OCI-LY7 (cell line): Measurements from ENCODE around the gene USP15. TPM values are rescaled to one million over a fixed set of nuclear protein-coding genes. Genes with fewer than 3 reads are reported as not detected.

Source experiments
- BruUV-seq: library from RNA; stranded (reverse); fragments of 400-500 nt; replicated peaks from 2 replicates; lab custom pipeline; 2021; lab: Mats Ljungman, UMichigan
- CTCF ChIA-PET: fragments of 300-600 bp; sonication (Branson Sonifier 250); formaldehyde crosslinking; loops from one replicate; lab custom pipeline; 2022; ENCODE audit warnings: antibody characterized with exemption; ENCODE audit not compliant: unreplicated experiment; lab: Charles Lee
- POLR2A ChIA-PET: fragments of 300-600 bp; sonication (Branson Sonifier 250); formaldehyde crosslinking; loops from one replicate; lab custom pipeline; 2022; ENCODE audit warnings: antibody characterized with exemption; lab: Charles Lee
- DNase-seq: peaks from one replicate; pipeline ENCODE4 v3.0.0-alpha.2; 2015; ENCODE audit warnings: low spot score
- H2AFZ ChIP-seq: fragments of 200-600 bp; sonication (generic), shearing (Covaris generic); 2 replicates; pipeline ENCODE4 v1.6.1; 2014; ENCODE audit warnings: mild to moderate bottlenecking, antibody characterized with exemption, low read length, moderate library complexity
- H3K27ac ChIP-seq: fragments of 200-600 bp; sonication (generic); 2 replicates; pipeline ENCODE4 v1.5.1; 2014; ENCODE audit warnings: mixed run types, low read depth, mild to moderate bottlenecking, moderate library complexity, low read length, inconsistent platforms; ENCODE audit not compliant: poor library complexity, severe bottlenecking
- H3K36me3 ChIP-seq: fragments of 200-600 bp; sonication (generic); 2 replicates; pipeline ENCODE4 v1.6.1; 2014; ENCODE audit warnings: mild to moderate bottlenecking, antibody characterized with exemption, low read length, moderate library complexity, mixed read lengths; ENCODE audit not compliant: insufficient read depth
- H3K4me1 ChIP-seq: fragments of 200-600 bp; sonication (generic); 2 replicates; pipeline ENCODE4 v1.5.1; 2014; ENCODE audit warnings: mild to moderate bottlenecking, low read length; ENCODE audit not compliant: insufficient read depth, poor library complexity, severe bottlenecking
- H3K4me2 ChIP-seq: fragments of 200-600 bp; sonication (generic); 2 replicates; pipeline ENCODE4 v1.6.1; 2014; ENCODE audit warnings: mild to moderate bottlenecking, low read length
- H3K4me3 ChIP-seq: fragments of 200-600 bp; sonication (generic); 2 replicates; pipeline ENCODE4 v1.5.1; 2014; ENCODE audit warnings: mild to moderate bottlenecking, low read depth, low read length; ENCODE audit not compliant: poor library complexity, severe bottlenecking
- H3K79me2 ChIP-seq: fragments of 200-600 bp; sonication (generic); 2 replicates; pipeline ENCODE4 v1.6.1; 2016; ENCODE audit warnings: low read depth, mild to moderate bottlenecking, low read length, moderate library complexity, mixed read lengths; ENCODE audit not compliant: insufficient read depth
- H3K9me2 ChIP-seq: fragments of 200-600 bp; sonication (generic); 2 replicates; pipeline ENCODE4 v1.6.1; 2016; ENCODE audit warnings: mild to moderate bottlenecking, low read length, mixed read lengths; ENCODE audit not compliant: insufficient read depth
- H3K9me3 ChIP-seq: fragments of 200-600 bp; sonication (generic); 2 replicates; pipeline ENCODE4 v1.6.1; 2014; ENCODE audit warnings: mild to moderate bottlenecking, mixed run types, low read length, mixed read lengths
- H4K20me1 ChIP-seq: fragments of 200-600 bp; sonication (generic); 2 replicates; pipeline ENCODE4 v1.6.1; 2014; ENCODE audit warnings: mild to moderate bottlenecking, antibody characterized with exemption, low read length, moderate library complexity, mixed read lengths; ENCODE audit not compliant: insufficient read depth
- CTCF ChIP-seq: fragments of 200-600 bp; sonication (generic); conservative IDR thresholded peaks from 2 replicates; pipeline ENCODE4 v1.5.1; 2014; ENCODE audit warnings: mild to moderate bottlenecking, antibody characterized with exemption, low read length, moderate library complexity, mixed read lengths
- EZH2phosphoT487 ChIP-seq: fragments of 200-600 bp; sonication (generic); IDR thresholded peaks from 2 replicates; pipeline ENCODE4 v1.6.1; 2018; ENCODE audit warnings: low read depth, borderline replicate concordance, mild to moderate bottlenecking, mixed run types, antibody characterized with exemption, low read length, moderate library complexity, mixed read lengths
- intact Hi-C: fragments of 100-400 bp; cut with micrococcal nuclease; formaldehyde crosslinking; loops from one replicate; pipeline ENCODE4 v1.10.0; 2022; ENCODE audit not compliant: unreplicated experiment
- total RNA-seq, 2 experiments: library from RNA; depleted of rRNA in 1 of 2; stranded (reverse); fragments of >200 nt in 1 of 2; shearing (Covaris generic) in 1 of 2; gene quantifications; 2 replicates each; pipeline ENCODE4 v1.2.3, GENCODE V29; 2014 to 2022

USP15 gene
- total RNA-seq, 2 experiments from 2014 or later: 43.3 to 62.8 TPM

GRCh38 chr12:62320054-62320453 is 59.9 kb downstream of the USP15 start:
- H3K9me2 ChIP-seq: no peaks in the 10 kb centered on the region
- intact Hi-C loops: no loop called here
- H4K20me1 ChIP-seq: no peaks in the 10 kb centered on the region
- peaks cover 60% of the 10 kb centered on the region for H3K36me3 ChIP-seq
- H3K4me1 ChIP-seq: no peaks in the 10 kb centered on the region
- H3K4me3 ChIP-seq: no peak overlapping the region
- no TSS peak for BruUV-seq
- DNase-seq: no peak
- TF ChIP-seq EZH2phosphoT487 (no peak), CTCF (no peak)
- H3K79me2 ChIP-seq: 0 out of 2 replicates have a peak, but pooled peaks cover 1% of the 10 kb centered on the region
- no peaks in the 10 kb centered on the region for H3K9me3 ChIP-seq
- ChIA-PET POLR2A (no interaction called here), CTCF (no interaction called here)
- no peak overlapping the region for H2AFZ ChIP-seq
- H3K4me2 ChIP-seq: no peak overlapping the region
- H3K27ac ChIP-seq: no peak overlapping the region

GRCh38 chr12:62323386-62323785 is 63.2 kb downstream of the USP15 start:
- intact Hi-C loops: no loop called here
- Histone ChIP-seq H4K20me1 (no peaks in the 10 kb centered on the region), H3K27ac (no peak overlapping the region), H3K9me2 (no peaks in the 10 kb centered on the region), H3K4me3 (no peak overlapping the region), H3K9me3 (no peaks in the 10 kb centered on the region), H3K79me2 (no peaks in the 10 kb centered on the region), H3K4me1 (no peaks in the 10 kb centered on the region), H2AFZ (no peak overlapping the region), H3K36me3 (peaks cover 62% of the 10 kb centered on the region), H3K4me2 (no peak overlapping the region)
- TF ChIP-seq EZH2phosphoT487: no peak
- no peak for TF ChIP-seq CTCF
- CTCF ChIA-PET: no interaction called here
- no TSS peak for BruUV-seq
- DNase-seq: no peak
- POLR2A ChIA-PET: no interaction called here

- intact Hi-C loops: no loop called here
- DNase-seq: no peak
- POLR2A ChIA-PET: no interaction called here
- CTCF ChIA-PET: no interaction called here
- no peaks in the 10 kb centered on the region for H3K9me2 ChIP-seq
- H3K4me3 ChIP-seq: no peak overlapping the region
- H3K4me2 ChIP-seq: no peak overlapping the region
- no peak overlapping the region for H3K27ac ChIP-seq
- H2AFZ ChIP-seq: no peak overlapping the region
- no peaks in the 10 kb centered on the region for H3K4me1 ChIP-seq
- TF ChIP-seq EZH2phosphoT487 (no peak), CTCF (no peak)
- no peaks in the 10 kb centered on the region for H4K20me1 ChIP-seq
- peaks cover 27% of the 10 kb centered on the region; the same call in 1 of the 2 replicates for H3K36me3 ChIP-seq
- no TSS peak for BruUV-seq
- H3K79me2 ChIP-seq: no peaks in the 10 kb centered on the region
- no peaks in the 10 kb centered on the region for H3K9me3 ChIP-seq
These were observed 68.2 kb downstream of the USP15 start for GRCh38 chr12:62328296-62328921.
